Left lung (tissue), 10 donors: ENCODE measurements around the gene SPATA18. TPM values are rescaled to one million over a fixed set of nuclear protein-coding genes. Genes with fewer than 3 reads are reported as not detected.

Experiments
- ATAC-seq: fragments of 200-7000 bp; cut with Tn5 transposase; one replicate; pipeline ENCODE4 v1.9.1; 2020; ENCODE audit warnings: moderate library complexity
- DNase-seq, 4 donors: peaks; one replicate each; pipeline ENCODE4 v3.0.0-alpha.2; 2013 to 2020
- H3K27ac ChIP-seq, 2 donors: fragments of 200-600 bp; sonication (generic) in 1 of 2; one replicate each; pipeline versions ENCODE4 v1.5.0 to v1.8.0; 2020 to 2021
- H3K27me3 ChIP-seq, 2 donors: fragments of 200-600 bp; sonication (generic) in 1 of 2; one replicate each; pipeline versions ENCODE4 v1.5.0 to v1.8.0; 2020 to 2021
- H3K36me3 ChIP-seq, 2 donors: fragments of 200-600 bp; sonication (generic) in 1 of 2; one replicate each; pipeline versions ENCODE4 v1.5.0 to v1.8.0; 2020 to 2021
- H3K4me1 ChIP-seq, 2 donors: fragments of 200-600 bp; one replicate each; pipeline ENCODE4 v1.8.0; 2021
- H3K4me3 ChIP-seq, 2 donors: fragments of 200-600 bp; sonication (generic) in 1 of 2; one replicate each; pipeline versions ENCODE4 v1.5.0 to v1.8.0; 2020 to 2021; ENCODE audit warnings: mild to moderate bottlenecking in 1 of 2
- H3K9me3 ChIP-seq, 2 donors: fragments of 200-600 bp; sonication (generic) in 1 of 2; one replicate each; pipeline versions ENCODE4 v1.5.0 to v1.8.0; 2020 to 2021
- intact Hi-C, 2 donors: fragments of 100-400 bp; cut with DNase I; formaldehyde crosslinking; loops; one replicate each; pipeline versions ENCODE4 v1.11.2 to v1.14.2; 2022
- polyA plus RNA-seq, 6 donors: library from polyadenylated mRNA; unstranded; fragments of 120-200 nt; gene quantifications; one replicate each; pipeline ENCODE4 v1.2.1, GENCODE V29; 2013; ENCODE audit not compliant: insufficient read length in 6 of 6
- total RNA-seq, 2 donors: library from RNA; stranded (reverse); fragmentation: NEBNext Ultra II Directional; extraction: Animal tissue kit (Norgen Biotek cat#: 25700); gene quantifications; one replicate each; pipeline ENCODE4 v1.2.1, GENCODE V29; 2021
- TF ChIP-seq, protein P1 (sequence below), 2 donors: fragments of 200-600 bp; sonication (generic) in 1 of 2; IDR thresholded peaks; one replicate each; pipeline versions ENCODE4 v1.5.0 to v1.8.0; 2021; ENCODE audit warnings: antibody characterized with exemption in 2 of 2
- donor health status: DM: no; HTN: yes; CAD: no.
- donor health status: DM: no; HTN: no; CAD: no.

Gene SPATA18
- total and polyA plus RNA-seq, 8 donors = 1.6 to 23.7 (median 9.3) TPM

DNA sequence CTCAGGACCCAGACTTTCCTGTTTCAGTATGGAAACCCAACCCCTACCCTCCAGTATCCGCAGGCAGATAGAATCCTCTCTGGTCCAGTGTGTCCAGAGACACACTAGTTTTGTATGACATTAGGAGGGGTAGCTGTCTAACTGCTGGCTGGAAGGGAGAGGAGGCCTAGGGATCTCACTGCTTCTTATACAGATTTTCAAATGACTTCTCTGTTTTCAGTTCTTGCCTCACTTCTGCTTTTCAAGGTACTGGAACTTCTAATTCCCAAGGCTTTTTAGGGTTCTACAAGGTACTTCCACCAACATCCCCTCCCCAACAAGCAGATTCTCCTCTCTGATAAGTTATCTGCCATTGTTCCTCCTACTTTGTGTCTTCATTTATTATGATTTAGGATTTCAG is 19.1 kb upstream of the SPATA18 start:
- Histone ChIP-seq H3K27ac (no peak overlapping the region), H3K27me3 (peaks cover 0 to 15% of the 10 kb centered on the region in 2 donors), H3K4me1 (no peaks in the 10 kb centered on the region), H3K36me3 (no peaks in the 10 kb centered on the region), H3K9me3 (no peaks in the 10 kb centered on the region), H3K4me3 (no peak overlapping the region)
- TF ChIP-seq, protein P1, sequence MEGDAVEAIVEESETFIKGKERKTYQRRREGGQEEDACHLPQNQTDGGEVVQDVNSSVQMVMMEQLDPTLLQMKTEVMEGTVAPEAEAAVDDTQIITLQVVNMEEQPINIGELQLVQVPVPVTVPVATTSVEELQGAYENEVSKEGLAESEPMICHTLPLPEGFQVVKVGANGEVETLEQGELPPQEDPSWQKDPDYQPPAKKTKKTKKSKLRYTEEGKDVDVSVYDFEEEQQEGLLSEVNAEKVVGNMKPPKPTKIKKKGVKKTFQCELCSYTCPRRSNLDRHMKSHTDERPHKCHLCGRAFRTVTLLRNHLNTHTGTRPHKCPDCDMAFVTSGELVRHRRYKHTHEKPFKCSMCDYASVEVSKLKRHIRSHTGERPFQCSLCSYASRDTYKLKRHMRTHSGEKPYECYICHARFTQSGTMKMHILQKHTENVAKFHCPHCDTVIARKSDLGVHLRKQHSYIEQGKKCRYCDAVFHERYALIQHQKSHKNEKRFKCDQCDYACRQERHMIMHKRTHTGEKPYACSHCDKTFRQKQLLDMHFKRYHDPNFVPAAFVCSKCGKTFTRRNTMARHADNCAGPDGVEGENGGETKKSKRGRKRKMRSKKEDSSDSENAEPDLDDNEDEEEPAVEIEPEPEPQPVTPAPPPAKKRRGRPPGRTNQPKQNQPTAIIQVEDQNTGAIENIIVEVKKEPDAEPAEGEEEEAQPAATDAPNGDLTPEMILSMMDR (IDR thresholded peaks at IDR 0.05) = no peak
- intact Hi-C loops = no loop called here
- no peak for DNase-seq
- ATAC-seq = no peak

DNA sequence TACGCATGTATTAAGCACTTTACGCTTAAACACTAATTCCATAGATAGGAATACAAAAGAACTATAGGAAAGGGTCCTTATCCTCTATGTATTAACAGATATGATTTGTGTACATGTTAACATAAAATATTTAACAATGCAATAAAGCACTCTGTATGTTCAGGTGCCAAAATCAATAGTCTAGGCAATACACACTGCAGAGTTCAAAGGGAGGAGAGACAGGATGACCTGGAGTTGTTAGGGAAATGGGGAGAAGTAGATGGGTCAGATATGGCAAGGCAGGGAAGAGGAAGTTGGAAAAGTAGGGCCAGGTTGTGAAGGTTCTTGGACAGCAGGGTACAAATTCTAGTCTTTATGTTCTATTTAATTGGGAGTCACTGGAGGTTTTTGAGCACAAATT is 15.9 kb upstream of the SPATA18 start:
- H3K36me3 ChIP-seq = no peaks in the 10 kb centered on the region
- no peak overlapping the region for H3K4me3 ChIP-seq
- no peaks in the 10 kb centered on the region for H3K9me3 ChIP-seq
- TF ChIP-seq, protein P1 (IDR thresholded peaks at IDR 0.05) = no peak
- peaks cover 4 to 46% of the 10 kb centered on the region in 2 donors for H3K27me3 ChIP-seq
- intact Hi-C loops = no loop called here
- ATAC-seq = no peak
- peaks cover 0 to 8% of the 10 kb centered on the region in 2 donors for H3K4me1 ChIP-seq
- H3K27ac ChIP-seq = no peak overlapping the region
- no peak for DNase-seq

DNA sequence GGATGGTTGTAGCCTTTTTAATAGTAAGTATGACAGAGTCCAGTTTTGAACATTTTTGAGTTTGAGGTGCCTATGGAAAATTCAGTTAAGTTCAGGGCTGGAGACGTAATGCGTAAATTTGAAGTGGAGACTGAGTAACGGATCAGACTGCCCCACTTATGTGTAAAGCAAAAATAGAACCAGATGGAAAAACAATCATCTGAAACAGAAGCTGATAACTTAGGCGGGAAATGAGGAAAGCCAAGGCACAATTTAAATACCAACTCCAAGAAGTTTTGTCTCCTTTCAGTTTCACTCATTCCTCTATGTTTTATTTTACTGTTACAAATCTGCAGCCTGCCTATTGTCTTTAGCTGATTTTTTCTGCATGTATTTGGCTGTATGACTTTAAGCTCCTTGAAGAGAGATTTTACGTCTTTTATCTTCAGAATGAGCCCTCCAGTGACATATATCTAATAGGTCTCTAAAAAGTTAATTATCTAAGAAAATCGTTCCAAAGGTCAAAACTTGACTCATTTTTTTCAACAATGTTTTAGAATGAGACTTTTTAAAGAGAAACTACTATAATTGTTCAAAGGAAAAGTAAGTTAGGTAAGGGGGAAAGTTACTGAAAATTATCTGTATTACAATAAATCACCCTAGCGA is 14.1 kb upstream of the SPATA18 start:
- no peaks in the 10 kb centered on the region for H3K36me3 ChIP-seq
- H3K27ac ChIP-seq = no peak overlapping the region
- DNase-seq (peak in 2 of 4 donors; percentile 19 to 42), ATAC-seq (no peak)
- TF ChIP-seq, protein P1 (IDR thresholded peaks at IDR 0.05) = no peak
- H3K4me3 ChIP-seq = peak overlapping the region; percentile 58 to 65
- intact Hi-C loops = no loop called here
- H3K27me3 ChIP-seq = peaks cover 4 to 63% of the 10 kb centered on the region in 2 donors
- peaks cover 0 to 8% of the 10 kb centered on the region in 2 donors for H3K4me1 ChIP-seq
- H3K9me3 ChIP-seq = no peaks in the 10 kb centered on the region

DNA sequence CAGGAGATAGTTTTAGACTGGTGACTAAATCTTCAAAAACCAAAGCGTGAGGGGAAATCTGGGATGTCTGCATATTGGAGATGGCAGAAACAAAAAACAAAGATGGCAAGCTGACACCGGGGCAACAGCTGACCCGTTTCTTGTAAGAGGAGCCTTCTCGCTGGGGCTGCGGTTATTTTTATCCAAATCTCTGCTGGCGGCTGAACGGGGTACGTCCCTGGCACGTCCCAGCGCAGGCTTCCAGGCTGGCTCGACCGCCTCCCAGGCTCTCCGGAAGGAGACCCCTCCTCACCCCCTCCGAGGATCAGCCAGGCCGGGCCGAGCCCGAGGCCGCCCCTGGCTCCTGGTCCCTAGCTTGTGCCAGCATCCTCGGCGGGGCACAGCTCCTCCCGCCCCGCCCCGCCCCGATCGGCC is 13.4 kb upstream of the SPATA18 start:
- Histone ChIP-seq H3K4me1 (peaks cover 0 to 8% of the 10 kb centered on the region in 2 donors), H3K27me3 (peaks cover 4 to 70% of the 10 kb centered on the region in 2 donors), H3K4me3 (peak overlapping the region; percentile 58 to 65), H3K9me3 (no peaks in the 10 kb centered on the region), H3K36me3 (no peaks in the 10 kb centered on the region), H3K27ac (peak overlapping the region; percentile 39 to 45)
- TF ChIP-seq, protein P1 (IDR thresholded peaks at IDR 0.05) = no peak
- peak; percentile 54 for ATAC-seq
- intact Hi-C loops = no loop called here
- peak; percentile 40 to 82 (median 45) for DNase-seq

DNA sequence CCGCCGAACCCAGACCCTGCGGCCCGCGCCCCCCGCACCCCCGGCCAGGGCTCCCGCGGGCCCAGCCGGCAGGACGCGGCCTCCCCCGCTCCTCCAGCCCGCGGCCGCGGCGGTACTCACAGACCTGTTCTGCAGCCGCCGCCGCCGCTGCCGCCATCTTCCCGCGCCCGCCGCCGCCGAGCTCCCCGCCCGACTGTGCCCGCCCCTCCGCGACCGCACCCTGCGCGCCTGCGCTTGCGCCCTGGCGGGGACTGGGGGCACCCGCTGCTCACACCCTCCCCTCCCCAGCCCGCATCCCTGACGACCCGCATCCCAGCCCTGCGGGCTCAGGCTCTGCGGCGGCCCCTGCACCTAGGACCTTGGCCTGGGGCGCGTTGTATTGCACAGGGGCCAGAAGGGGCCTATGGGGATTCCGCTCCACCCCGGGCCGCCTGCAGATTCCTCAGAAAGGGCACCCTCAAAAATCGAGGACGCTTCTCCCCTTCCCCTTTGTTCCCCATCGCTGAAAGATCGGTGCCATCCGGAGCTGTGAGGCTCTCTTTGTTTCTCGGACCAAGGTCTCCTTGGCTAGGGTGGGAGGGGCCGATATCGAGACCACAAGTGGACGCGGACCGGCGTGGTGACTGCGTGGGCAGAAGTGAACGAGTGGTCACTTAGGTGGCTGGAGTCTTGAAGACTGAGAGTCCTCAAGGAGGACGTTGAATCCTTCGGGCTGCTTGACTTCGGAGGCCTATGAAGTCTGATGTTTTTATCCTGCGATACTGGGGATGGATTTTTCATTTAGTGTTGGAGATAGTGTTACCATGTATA is 12.8 kb upstream of the SPATA18 start, which contains the start of gene SGCB:
SGCB (minus strand) TSS at position 197 of the 810 bp plus-strand sequence; CDS start at position 157, 40 bp downstream.
- H3K36me3 ChIP-seq = no peaks in the 10 kb centered on the region
- intact Hi-C loops = no loop called here

More for the DNA sequence above, 12.8 kb upstream of the SPATA18 start, which contains the start of gene SGCB:
- Histone ChIP-seq H3K27ac (peak within 1 kb of the TSS; percentile 39 to 45), H3K27me3 (peaks cover 4 to 74% of the 10 kb centered on the region in 2 donors), H3K4me3 (peak within 1 kb of the TSS; percentile 58 to 65), H3K9me3 (no peaks in the 10 kb centered on the region), H3K4me1 (peaks cover 0 to 8% of the 10 kb centered on the region in 2 donors)
- ATAC-seq = peak; percentile 98
- peak; percentile 47 to 88 (median 64) for DNase-seq
- TF ChIP-seq, protein P1 (IDR thresholded peaks at IDR 0.05) = no peak
